Cardiac fibroblast (primary cell): Measurements from ENCODE around the gene RPS8.

Experiments
- DNase-seq, 2 donors: peaks; one replicate each; pipeline versions ENCODE4 v3.0.0 to v3.0.0-alpha.2; 2010; ENCODE audit warnings: low read depth in 2 of 2
- H3K4me3 ChIP-seq, 2 donors: replicated peaks in 1 of 2; 1 replicate in 1 of 2; 2 replicates in 1 of 2; pipeline ENCODE4 v1.5.1; 2011; ENCODE audit warnings: low read depth in 2 of 2, low read length in 2 of 2, mild to moderate bottlenecking in 2 of 2, moderate library complexity in 1 of 2
- CTCF ChIP-seq: IDR thresholded peaks from one replicate; pipeline ENCODE4 v1.5.1; 2011; ENCODE audit warnings: low read depth, mild to moderate bottlenecking, low read length, inconsistent platforms

Gene RPS8

GRCh38 chr1:44780583-44781121 lies 5.3 kb downstream of the RPS8 start:
- no peak for DNase-seq
- H3K4me3 ChIP-seq: no peak overlapping the region
- TF ChIP-seq CTCF: no peak

- no peak overlapping the region for H3K4me3 ChIP-seq
- no peak for DNase-seq
- no peak for TF ChIP-seq CTCF
Observed at GRCh38 chr1:44783697-44784093, 8.4 kb downstream of the RPS8 start.

- peak overlapping the region; percentile 13 to 34 for H3K4me3 ChIP-seq
- TF ChIP-seq CTCF: no peak
- no peak for DNase-seq
Observed at GRCh38 chr1:44784094-44785028, 9.0 kb downstream of the RPS8 start.

- H3K4me3 ChIP-seq: no peak overlapping the region
- DNase-seq: no peak
- no peak for TF ChIP-seq CTCF
Observed at GRCh38 chr1:44785029-44785380, 9.7 kb downstream of the RPS8 start.

- H3K4me3 ChIP-seq: peak overlapping the region; percentile 43 to 47
- no peak for DNase-seq
- TF ChIP-seq CTCF: no peak
Observed at GRCh38 chr1:44785501-44786137, 10.3 kb downstream of the RPS8 start.

- TF ChIP-seq CTCF: peak; percentile 99
- peak; percentile 58 to 61 for DNase-seq
- H3K4me3 ChIP-seq: peak overlapping the region; percentile 43 to 47
Observed at GRCh38 chr1:44786138-44786840, 10.9 kb downstream of the RPS8 start.
